GM18909 (cell line): Measurements from ENCODE around the gene SCGN.
"Not testable (repeated sequence)": the region's sequence is repeated elsewhere in the genome, so short reads cannot be mapped to it uniquely, and the experiment has no call there.

Source experiments
- ATAC-seq: cut with Tn5 transposase; IDR thresholded peaks from one replicate; pipeline ENCODE4 v1.9.1; 2021; ENCODE audit warnings: mild to moderate bottlenecking; ENCODE audit not compliant: unreplicated experiment, poor library complexity

SCGN gene

DNA sequence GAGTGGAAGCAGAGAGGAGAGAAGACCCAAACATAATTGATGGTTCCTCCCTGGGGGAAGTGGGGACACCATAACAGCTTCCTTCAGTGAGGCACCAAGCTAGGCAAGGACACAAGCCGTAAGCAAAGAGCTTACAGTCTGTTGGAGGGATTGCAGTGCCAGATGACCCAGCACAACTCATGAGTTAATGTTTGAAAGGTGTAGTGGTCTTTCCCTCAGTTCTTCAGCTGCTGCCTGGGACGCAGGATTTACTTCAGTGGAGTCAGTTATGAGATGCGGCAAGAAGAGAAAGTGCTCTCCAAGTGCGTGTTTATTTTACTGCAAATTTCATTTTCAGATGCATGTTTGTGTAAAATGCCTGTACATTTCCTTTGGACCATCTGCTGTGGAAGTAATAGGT, 63.8 kb downstream of the SCGN start:
- no peak for ATAC-seq

- no peak for ATAC-seq
Measured at GRCh38 chr6:25717866-25718740, 66.1 kb downstream of the SCGN start.

DNA sequence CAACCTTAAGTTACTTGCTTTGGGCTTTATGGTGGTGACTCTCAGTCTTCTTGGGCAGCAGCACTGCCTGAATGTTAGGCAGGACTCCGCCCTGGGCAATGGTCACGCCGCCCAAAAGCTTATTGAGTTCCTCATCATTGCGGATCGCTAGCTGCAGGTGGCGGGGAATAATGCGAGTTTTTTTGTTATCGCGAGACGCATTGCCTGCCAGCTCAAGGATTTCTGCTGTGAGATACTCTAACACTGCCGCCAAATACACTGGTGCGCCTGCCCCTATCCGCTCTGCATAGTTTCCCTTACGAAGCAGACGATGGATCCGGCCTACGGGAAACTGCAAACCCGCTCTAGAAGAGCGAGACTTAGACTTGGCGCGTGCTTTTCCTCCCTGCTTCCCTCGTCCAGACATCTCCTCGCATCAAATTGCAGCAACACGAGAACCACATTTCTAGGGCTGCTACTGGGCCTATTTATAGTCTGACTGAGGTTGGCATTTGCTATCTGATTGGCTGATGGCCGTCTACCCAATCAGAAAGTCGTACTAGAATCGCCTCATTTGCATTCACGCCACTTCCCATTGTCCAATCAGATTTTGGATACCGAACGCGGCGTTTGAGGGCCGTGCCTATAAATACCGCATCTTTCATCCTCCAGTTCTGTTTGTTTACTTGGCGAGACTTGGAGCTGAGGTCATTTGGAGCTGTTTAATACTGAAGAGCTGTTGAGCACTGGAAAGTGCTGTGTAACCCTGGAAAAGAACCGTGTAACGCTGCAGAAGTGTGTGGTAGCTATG, 74.3 kb downstream of the SCGN start:
- ATAC-seq, result no peak

DNA sequence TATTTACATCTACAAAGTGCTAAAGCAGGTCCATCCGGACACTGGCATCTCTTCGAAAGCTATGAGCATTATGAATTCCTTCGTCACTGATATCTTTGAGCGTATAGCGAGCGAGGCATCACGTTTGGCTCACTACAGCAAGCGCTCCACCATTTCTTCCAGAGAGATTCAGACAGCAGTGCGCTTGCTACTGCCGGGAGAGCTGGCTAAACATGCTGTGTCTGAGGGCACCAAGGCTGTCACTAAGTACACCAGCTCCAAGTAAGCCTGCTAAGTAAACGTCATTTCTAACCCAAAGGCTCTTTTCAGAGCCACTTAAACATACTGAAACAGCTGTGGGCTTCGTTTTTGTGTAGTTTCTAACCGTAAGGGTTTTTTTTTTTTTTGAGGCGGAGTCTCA, 75.0 kb downstream of the SCGN start:
- no peak for ATAC-seq

- ATAC-seq, result no peak
Measured at GRCh38 chr6:25730907-25731306, 78.9 kb downstream of the SCGN start.

- no peak for ATAC-seq
Measured at GRCh38 chr6:25731721-25732120, 79.7 kb downstream of the SCGN start.

DNA sequence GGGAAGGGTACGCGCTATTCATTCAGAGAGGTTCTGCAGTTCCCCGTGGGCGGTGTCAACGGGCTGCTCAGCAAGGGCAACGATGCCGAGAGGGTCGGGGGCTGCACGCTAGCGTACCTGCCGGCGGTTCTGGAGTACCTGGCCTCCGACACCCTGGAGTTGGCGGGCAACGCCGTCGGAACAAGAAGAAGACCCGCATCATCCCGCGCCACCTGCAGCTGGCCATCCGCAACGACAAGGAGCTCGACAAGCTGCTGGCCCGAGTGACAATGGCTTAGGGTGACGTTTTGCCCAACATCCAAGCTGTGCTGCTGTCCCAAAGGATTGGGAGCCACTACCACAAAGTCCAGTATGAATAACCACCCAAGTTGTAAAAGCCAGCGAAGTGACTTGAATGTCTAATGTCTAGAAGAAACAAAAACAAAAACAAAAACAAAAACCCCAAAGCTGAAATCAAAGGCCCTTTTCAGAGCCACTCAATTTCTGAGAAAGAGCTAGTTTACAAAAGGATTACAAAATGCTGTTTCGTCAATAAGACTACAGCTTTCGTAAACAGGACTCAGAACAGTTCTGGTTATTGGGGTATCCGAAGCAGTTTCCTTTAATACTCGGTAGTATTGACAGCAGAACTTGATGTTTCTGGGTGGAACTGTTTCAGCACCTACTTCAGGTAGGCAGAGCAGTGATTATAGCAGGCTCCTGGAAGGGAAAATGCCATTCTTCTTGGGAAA, 80.6 kb downstream of the SCGN start:
- ATAC-seq, result no peak

DNA sequence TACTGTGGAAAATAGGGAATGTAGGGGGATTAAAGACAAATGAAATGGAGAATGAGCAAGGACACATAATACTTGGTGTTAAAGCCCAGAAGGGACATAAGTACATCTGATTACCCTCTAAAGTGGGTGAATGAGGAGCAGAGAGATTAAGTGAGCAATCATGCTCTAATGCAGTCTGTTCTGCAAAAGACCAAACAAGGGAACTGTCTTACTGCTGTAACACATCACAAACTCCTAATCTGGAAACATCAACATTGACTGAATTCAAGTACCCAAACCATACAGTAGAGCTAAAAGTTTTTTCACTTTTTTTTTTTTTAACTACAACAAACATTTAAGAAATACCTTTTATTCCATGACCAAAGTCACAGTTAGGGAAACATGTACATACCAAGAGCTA, 83.2 kb downstream of the SCGN start:
- no peak for ATAC-seq

DNA sequence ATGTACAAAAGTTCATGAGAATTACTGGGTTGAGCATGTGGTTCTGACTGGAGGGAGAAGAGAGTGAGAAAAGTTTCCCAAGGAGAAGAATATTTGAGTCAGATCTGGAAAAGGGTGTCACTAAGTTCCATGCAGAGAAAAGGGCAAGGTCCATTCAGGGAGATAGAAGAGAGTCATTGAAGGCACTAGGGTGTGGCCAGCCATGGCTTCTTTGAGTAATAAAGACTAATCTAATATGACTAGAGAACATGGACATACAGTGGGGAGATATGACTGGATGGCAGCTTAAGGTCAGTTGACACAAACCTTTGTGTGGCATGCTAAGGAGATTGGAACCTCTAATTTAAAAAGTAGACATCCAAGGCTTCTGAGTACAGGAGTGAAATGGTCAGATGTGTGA, 91.9 kb downstream of the SCGN start:
- ATAC-seq, result no peak

GRCh38 chr6:25745836-25746235, 93.8 kb downstream of the SCGN start:
- ATAC-seq, result no peak

DNA sequence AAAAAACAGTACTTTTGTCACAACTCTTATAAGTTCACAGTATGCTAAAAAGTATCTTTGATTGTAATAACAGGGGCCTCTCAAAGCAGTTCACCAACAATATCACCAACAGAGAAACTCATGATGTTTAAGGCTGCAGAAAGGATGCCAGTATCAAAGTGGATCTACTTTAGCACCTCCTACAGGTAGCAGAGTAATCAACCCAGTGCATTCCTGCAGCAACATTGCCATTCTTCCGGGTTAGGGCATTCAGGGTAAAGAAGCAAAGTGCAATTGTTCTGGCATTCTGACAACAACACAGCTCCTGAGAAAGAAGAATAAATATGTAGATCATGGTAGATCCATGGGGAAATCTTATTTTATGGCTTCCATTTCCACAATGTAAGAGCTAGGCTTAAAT, 95.0 kb downstream of the SCGN start:
- ATAC-seq, result no peak

- no peak for ATAC-seq
Measured at GRCh38 chr6:25747477-25747876, 95.5 kb downstream of the SCGN start.

DNA sequence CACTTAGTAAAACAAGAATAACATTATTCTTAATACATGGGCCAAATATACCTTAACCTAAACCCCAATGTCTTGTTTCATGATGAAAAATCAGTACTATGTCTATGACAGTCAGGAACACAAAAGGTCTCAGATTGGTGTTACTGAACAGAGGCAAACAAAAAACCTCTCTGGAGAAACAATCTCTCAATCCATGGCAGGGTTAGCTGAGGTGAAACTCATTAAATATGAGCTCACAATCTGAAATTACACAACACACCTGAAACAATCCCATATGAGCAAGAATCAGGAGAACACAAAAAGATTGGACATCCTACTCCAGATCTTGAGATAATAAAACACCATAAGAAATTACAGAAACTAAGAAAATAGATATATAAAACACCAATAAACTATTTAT, 96.0 kb downstream of the SCGN start:
- no peak for ATAC-seq

DNA sequence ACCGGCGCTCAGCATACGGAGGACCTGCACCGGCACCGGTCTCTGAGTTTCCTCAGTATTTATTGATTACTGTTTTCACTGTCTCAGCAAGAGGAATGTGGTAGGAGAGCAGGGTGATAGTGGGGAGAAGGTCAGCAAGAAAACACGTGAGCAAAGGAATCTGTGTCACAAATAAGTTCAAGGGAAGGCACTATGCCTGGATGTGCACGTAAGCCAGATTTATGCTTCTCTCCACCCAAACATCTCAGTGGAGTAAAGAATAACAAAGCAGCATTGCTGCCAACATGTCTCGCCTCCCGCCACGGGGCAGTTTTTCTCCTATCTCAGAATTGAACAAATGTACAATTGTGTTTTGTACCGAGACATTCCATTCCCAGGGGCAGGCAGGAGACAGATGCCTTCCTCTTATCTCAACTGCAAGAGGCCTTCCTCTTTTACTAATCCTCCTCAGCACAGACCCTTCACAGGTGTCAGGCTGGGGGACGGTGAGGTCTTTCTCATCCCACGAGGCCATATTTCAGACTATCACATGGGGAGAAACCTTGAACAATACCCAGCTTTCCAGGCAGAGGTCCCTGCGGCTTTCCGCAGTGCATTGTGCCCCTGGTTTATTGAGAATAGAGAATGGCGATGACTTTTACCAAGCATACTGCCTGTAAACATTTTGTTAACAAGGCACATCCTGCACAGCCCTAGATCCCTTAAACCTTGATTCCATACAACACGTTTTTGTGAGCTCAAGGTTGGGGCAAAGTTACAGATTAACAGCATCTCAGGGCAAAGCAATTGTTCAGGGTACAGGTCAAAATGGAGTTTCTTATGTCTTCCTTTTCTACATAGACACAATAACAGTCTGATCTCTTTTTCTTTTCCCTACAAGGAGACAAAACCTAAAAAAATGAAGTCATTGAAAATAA, 96.8 kb downstream of the SCGN start:
- not testable (repeated sequence) for ATAC-seq

- ATAC-seq, result no peak
Measured at GRCh38 chr6:25749837-25750236, 97.8 kb downstream of the SCGN start.

GRCh38 chr6:25750906-25751305, 98.9 kb downstream of the SCGN start:
- ATAC-seq, result no peak
